GM18909 (cell line): Measurements from ENCODE around the gene CHD3.
A peak's percentile ranks its signal among the peaks of the same experiment; 100 is the strongest.

Experiments used
- ATAC-seq: cut with Tn5 transposase; IDR thresholded peaks from one replicate; pipeline ENCODE4 v1.9.1; 2021; ENCODE audit warnings: mild to moderate bottlenecking; ENCODE audit not compliant: unreplicated experiment, poor library complexity

CHD3 gene

DNA sequence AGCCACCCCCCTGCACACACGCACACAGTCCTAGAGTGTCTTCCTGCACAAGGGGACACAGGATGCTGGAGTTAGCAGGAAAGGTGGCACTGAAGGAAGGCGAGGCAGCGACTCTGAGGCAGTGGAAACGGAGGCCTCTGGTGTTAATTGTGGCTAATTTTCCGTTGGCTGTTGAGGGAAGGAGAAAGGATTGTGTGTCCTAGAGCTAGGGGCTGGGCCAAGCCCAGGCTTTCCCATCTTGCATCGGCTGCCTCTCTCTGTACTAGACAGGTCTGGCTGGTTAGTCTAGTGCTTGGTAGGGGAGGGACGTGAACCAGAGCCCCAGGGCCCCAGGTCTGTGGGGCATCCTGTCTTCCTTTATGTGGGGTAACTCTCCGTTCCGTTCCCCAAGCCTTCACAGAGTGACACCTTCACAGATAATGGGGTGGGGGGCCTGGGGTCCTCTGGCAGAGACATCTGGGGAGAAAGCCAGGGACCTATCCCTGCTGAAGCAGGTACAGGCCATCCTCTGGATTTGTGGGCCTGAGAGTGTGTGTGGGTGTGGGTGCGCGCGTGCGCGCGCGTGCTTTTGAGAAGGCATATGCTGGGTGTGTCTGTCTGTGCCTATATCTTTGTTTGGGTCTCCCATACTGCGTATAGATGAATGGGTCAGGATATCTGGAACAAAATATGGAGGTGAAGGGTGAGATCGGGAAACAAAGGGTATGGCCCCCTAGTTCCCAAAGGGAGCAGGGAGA lies at the start of gene CHD3:
Gene CHD3, plus strand, starts transcription at position 606 of the 737 bp plus-strand sequence. CDS start 212 bp downstream, outside the sequence.
- no peak for ATAC-seq

DNA sequence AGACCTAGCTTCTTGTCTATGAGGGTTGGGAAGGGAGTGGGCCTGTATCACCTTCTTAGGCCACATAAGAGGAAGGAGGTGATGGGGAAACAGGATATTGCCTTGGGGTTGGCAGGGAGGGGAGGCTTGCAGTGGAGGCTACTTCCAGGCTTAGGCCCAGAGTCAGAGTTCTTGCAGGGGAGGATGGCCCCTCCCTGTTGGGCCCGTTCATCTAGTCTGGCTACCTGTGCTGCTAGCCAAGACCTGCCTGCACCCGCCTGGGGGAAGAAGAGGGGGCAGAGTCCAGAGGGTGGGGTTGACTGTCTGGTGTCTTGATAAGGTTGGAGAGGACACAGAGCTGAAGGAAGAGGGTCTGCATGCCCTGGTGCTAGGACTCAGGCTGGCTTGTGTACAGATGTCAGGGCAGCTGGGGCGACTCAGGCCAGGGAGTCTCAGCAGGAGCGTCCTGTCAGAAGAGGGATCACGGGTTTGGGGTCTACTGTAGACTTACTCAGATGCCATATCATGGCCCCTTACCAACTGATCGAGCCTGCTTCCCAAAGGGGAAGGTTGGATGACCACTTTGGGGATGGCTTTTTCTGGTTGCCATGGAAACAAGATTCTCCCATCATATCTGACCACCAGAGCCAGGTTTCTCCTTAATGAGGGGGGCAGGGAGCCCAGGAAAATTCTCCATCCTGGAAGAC lies 49.3 kb upstream of the CHD3 start:
- ATAC-seq: no peak

DNA sequence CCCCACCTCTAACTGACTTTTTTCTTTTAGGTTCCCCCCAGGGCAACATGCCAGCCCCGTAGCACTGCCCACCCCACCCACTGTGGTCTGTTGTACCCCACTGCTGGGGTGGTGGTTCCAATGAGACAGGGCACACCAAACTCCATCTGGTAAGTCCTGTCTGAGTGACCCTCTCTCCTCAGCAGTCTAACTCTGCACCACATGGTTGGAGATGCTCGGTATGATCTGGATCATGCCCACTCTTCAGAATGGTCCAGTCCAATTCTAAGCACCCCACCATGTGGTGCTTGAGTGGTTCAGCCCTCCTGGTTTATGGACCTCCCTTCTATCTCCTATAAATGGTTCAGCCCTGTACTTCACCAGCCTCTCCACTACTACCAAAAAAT lies 48.7 kb upstream of the CHD3 start:
- ATAC-seq: no peak

DNA sequence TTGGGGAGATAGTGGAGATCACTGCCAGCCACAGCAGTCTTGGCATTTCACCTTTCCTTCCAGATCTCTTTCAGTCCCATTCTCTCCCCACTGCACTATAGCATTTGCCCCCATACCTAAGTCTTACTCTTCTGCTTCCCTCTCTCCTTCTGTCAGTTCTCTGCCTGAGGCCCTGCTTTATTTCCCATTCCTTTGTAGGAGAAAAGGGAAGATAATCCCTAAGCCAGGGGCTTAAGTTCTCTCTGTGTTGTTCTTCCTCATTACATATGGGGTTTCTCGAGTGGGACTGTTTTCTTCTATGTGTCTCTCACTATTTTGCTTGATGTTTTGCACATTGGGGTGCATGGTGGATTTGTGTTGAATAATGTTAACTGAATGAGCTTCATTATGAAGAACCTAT lies 48.1 kb upstream of the CHD3 start:
- no peak for ATAC-seq

DNA sequence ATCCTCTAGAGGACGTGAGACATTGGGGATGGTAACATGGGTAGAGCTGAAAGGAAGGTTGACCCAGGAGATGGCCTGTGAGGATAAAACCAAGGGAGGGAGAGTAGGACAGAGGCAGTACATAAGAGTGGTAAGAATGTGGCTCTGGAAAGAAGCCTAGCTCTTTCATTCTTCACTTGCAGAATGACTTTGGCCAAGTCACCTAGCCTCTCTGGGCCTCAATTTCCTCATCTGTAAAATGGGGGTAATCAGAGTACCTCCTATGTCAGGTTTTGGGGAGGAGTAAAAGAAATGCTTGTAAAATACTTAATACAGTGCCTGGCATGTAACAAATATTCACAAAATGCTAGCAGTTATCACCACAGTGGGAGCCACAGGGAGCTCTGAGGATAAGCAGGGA lies 47.7 kb upstream of the CHD3 start:
- no peak for ATAC-seq

DNA sequence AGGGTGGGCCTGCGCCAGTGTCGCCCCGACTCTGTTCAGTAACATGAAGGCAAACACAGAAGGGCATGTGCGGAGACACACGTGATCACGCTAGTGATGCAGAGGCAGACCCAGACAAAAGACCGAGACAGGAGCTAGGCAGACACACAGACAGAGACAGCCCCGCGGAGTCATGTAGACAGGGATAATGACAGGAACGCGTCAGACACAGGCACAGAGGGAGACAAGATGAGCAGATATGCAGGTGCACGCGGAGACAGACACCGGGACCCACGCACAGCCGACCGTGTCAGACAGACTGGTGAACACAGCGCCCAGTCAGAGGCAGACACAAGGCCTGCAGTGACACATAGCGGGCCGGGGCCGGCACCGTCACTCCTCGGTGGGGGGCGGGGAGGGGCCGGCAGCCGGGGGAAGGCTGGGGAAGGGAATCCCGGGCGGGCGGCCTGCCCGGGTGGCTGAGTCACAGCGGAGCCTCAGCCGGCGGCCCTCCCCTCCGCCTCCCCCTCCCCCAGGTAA lies 47.1 kb upstream of the CHD3 start:
- peak; percentile 8 for ATAC-seq

DNA sequence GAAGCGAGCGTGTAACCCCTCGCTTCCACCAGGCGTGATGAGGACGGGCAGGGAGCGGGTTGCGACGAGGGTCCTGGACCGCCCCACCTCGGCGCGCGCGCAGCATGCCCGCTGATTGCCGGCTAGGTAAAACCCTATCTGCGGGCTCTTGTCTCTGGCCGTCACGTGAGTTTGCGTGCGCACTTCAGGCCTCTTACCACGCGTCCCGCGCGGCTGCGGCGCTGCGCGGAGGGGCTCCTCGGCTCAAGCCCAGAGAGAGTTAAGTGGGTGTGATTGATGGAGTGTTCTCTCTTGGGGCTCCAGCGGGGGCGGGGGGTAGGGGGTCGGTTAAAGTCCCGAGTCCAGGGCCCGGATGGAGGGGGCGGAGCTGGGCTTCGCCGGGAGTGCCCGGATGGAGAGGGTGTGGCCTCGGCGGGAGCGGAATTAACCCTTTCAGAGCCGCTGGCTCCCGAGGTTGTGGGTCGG lies 46.6 kb upstream of the CHD3 start:
- peak; percentile 22 for ATAC-seq

DNA sequence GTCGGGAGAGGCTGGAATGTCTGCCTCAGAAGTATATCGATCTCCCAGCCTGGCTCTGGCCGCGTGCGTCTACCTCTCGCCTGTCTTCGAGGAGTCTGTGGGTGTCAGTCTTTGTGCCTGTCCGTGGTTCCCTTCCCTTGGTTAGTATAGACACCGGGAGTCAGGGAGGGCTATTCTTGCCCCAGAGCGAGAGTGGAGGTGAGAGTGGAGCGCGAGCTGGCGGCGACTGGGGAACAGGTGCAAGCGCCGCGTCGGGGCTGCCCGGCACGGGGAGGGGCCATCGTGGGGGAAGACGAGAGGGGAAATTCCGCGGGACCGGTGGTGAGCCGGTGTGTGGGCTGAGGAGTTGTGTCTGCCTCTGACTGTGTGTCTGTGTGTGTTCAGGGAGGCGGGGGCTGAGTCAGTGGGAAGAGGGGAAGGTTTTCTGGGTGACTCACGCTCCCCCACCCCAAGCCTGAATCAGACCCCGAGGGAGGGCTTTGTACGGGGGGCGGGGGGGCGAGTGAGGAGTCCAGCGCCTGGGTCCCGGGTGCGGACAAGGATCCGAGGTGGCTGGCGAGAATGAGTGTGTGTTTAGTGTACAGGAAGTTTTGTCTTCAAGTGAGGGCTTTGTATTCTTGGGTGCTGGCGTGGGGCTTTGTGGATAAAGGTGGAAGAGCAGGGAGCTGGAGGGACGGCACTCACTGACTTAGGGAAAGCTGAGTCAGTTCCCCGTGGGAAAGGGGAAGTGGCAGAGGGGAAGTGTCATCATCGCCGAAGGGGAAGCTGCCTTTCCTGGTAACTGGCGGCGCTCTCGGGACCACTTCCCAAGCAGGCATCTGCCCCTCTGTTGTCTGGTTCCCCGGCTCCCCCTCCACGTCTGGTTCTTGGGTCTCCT lies 46.0 kb upstream of the CHD3 start:
- peak; percentile 31 for ATAC-seq

DNA sequence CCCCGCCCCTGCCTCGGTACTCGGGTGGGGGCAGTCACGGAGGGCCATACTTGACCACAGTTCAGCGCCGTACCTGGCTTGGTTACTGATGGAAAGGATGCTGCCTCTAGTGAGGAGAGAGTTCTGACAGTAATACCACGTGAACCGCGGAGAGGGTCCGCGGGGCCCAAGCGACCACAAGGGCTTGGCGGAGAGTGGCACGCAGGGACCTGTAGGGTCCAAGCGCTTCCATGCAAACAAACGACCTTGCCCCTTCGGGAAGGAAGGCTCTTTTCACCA lies 45.4 kb upstream of the CHD3 start:
- ATAC-seq: no peak

DNA sequence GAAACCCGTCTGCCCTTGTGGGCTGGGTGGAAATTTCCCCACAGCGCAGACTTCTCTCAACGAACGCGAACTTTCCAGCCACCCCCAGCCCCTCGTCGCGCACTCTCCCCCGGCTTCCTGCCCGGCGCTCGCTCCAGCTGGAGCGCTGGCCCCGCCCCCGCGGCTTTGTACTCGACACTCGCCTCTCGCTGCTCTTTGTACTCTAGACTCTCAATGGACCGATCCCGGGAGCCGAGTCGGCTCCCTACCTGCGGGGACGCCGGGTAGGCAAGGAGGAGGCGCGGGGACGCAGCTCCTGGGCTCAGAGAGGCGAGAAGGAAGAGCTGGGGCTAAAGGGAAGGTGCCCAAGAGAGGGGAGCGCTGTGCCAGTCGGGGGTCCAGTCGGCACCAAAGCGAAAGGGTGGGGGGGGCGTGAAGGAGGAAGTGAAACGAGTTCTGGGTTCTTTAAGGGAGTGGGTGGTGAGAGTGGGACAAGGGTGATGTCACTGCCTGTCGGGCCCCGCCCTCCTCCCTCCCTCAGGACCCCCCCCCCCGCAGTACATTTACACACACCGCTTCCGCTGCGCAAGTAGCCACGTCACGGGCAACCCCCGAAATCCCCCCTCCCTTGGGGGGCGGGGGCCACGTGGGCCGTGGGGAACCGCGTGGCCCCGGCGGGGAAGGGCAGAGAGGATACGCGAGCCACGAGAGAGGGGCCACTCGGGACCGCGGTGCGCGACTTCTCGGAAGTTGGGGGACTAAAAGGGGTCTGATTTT lies 44.9 kb upstream of the CHD3 start:
- ATAC-seq: peak; percentile 36

DNA sequence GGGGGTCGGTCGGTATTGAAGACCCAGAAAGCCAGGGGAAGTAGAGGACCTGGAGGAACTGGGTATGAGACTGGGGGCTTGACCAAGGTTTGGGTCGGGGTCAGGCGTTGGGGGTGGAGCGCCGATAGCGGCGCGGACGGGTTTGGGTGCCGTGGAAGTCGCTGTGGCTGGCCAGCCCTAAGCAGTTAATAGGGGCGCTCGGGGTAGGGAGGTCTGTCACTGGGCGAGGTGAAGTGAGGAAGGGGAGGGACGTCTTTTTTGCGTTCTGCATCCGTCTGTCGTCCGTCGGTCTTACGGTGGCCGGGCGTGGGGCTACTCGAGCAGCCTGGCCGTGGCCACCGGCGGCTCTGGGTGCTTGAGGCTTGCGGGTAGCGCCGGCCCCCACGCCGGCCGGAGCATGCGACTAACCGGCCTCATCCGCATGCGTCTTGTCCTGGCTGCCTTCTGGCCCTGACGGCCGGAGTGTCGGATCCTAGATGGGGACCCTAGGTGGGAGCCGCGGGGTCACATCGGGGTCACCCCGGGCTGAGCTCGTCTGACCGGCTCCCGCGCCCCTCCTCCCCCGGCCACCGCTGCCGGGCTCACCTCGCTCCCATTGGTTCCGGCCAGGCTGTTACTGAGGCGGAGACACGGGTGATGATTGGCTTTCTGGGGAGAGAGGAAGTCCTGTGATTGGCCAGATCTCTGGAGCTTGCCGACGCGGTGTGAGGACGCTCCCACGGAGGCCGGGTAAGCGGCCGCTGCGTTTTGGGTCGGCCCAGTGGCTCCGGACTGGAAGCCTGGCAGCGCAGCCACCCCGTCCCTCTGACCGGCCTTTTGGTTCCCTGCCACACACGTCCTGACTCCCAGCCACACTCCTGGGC lies 44.1 kb upstream of the CHD3 start:
- peak; percentile 42 for ATAC-seq

DNA sequence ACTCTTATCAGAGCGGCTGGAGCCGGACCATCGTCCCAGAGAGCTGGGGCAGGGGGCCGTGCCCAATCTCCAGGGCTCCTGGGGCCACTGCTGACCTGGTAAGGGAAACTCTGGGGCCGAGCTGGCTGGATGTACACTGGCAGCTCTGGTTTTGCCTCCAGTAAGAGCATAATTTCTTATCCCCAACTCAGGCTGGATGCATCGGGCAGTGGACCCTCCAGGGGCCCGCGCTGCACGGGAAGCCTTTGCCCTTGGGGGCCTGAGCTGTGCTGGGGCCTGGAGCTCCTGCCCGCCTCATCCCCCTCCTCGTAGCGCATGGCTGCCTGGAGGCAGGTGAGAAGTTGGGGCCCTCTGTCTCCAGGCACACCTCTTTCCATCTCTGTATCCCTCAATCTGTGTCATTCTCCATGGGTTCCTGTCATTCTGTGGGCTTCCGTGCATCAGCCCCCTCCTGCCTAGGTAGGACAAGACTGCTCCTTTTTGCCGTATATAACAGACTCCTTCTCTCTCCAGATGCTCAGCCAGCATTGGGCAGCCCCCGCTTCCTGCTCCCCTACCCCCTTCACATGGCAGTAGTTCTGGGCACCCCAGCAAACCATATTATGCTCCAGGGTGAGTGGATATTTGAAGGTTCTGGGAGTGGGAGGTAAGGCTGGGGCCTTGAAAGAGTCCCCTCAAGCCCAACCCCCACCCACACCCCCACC lies 43.1 kb upstream of the CHD3 start:
- no peak for ATAC-seq

DNA sequence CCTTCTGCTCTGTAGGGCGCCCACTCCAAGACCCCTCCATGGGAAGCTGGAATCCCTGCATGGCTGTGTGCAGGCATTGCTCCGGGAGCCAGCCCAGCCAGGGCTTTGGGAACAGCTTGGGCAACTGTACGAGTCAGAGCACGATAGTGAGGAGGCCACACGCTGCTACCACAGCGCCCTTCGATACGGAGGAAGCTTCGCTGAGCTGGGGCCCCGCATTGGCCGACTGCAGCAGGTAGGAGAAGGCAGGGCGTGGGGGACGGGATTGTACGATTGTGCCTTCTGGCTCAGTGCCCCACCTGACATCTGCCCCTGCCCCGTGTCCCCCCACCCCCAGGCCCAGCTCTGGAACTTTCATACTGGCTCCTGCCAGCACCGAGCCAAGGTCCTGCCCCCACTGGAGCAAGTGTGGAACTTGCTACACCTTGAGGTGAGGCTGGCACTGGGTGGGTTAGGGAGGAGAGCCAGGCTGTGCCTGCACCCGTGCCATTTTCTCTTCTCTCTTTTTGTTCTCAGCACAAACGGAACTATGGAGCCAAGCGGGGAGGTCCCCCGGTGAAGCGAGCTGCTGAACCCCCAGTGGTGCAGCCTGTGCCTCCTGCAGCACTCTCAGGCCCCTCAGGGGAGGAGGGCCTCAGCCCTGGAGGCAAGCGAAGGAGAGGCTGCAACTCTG lies 42.4 kb upstream of the CHD3 start:
- ATAC-seq: no peak

DNA sequence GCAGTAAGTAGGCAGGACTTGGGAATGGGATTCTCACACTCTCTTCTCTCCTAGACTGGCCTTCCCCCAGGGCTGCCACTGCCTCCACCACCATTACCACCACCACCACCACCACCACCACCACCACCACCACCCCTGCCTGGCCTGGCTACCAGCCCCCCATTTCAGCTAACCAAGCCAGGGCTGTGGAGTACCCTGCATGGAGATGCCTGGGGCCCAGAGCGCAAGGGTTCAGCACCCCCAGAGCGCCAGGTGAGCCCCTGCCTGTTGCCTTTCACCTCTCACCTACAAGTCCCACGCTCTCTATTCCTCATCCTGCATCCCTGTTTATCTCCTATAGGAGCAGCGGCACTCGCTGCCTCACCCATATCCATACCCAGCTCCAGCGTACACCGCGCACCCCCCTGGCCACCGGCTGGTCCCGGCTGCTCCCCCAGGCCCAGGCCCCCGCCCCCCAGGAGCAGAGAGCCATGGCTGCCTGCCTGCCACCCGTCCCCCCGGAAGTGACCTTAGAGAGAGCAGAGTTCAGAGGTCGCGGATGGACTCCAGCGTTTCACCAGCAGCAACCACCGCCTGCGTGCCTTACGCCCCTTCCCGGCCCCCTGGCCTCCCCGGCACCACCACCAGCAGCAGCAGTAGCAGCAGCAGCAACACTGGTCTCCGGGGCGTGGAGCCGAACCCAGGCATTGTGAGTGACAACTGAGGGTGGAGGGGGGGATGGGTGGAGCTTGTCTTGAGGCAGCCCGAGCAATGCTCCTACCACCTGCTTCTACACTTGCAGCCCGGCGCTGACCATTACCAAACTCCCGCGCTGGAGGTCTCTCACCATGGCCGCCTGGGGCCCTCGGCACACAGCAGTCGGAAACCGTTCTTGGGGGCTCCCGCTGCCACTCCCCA lies 41.6 kb upstream of the CHD3 start:
- ATAC-seq: no peak

DNA sequence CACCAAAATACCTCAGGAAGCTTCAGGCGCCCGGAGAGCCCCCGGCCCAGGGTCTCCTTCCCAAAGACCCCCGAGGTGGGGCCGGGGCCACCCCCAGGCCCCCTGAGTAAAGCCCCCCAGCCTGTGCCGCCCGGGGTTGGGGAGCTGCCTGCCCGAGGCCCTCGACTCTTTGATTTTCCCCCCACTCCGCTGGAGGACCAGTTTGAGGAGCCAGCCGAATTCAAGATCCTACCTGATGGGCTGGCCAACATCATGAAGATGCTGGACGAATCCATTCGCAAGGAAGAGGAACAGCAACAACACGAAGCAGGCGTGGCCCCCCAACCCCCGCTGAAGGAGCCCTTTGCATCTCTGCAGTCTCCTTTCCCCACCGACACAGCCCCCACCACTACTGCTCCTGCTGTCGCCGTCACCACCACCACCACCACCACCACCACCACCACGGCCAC lies 40.4 kb upstream of the CHD3 start:
- ATAC-seq: no peak

DNA sequence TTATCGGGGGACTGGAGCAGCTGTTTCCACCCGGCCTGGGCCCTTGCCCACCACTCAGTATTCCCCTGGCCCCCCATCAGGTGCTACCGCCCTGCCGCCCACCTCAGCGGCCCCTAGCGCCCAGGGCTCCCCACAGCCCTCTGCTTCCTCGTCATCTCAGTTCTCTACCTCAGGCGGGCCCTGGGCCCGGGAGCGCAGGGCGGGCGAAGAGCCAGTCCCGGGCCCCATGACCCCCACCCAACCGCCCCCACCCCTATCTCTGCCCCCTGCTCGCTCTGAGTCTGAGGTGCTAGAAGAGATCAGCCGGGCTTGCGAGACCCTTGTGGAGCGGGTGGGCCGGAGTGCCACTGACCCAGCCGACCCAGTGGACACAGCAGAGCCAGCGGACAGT lies 39.9 kb upstream of the CHD3 start:
- ATAC-seq: no peak

DNA sequence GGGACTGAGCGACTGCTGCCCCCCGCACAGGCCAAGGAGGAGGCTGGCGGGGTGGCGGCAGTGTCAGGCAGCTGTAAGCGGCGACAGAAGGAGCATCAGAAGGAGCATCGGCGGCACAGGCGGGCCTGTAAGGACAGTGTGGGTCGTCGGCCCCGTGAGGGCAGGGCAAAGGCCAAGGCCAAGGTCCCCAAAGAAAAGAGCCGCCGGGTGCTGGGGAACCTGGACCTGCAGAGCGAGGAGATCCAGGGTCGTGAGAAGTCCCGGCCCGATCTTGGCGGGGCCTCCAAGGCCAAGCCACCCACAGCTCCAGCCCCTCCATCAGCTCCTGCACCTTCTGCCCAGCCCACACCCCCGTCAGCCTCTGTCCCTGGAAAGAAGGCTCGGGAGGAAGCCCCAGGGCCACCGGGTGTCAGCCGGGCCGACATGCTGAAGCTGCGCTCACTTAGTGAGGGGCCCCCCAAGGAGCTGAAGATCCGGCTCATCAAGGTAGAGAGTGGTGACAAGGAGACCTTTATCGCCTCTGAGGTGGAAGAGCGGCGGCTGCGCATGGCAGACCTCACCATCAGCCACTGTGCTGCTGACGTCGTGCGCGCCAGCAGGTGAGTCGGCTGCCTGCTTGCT lies 39.3 kb upstream of the CHD3 start:
- no peak for ATAC-seq
